HG02840 (cell line): Measurements from ENCODE around the gene SYS1.
"Not testable (repeated sequence)": the region's sequence is repeated elsewhere in the genome, so short reads cannot be mapped to it uniquely, and the experiment has no call there.

Source experiments
- ATAC-seq: cut with Tn5 transposase; IDR thresholded peaks from one replicate; pipeline ENCODE4 v1.9.1; 2021; ENCODE audit warnings: mild to moderate bottlenecking, moderate library complexity, moderate number of reproducible peaks; ENCODE audit not compliant: unreplicated experiment, low FRiP score

Gene SYS1

DNA sequence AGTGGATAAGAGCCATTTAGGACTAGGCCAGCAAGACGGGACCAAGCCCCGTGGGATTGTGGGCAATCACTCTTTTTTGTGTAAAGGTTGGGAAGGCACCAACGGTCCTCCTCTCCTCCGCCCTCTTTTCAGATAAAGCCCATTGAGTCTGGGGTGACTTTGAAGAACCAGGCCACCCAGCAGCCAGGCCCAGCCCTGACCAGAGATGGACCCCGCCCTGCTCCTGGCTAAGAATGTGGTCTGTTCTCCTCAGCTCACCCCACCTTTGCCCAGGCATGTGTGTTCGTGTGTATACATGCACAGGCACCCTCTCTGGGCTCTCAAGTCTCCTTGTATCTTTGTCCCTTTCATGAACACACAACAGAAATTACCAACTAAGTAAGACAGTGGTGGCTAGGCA, 23.9 kb upstream of the SYS1 start:
- no peak for ATAC-seq

DNA sequence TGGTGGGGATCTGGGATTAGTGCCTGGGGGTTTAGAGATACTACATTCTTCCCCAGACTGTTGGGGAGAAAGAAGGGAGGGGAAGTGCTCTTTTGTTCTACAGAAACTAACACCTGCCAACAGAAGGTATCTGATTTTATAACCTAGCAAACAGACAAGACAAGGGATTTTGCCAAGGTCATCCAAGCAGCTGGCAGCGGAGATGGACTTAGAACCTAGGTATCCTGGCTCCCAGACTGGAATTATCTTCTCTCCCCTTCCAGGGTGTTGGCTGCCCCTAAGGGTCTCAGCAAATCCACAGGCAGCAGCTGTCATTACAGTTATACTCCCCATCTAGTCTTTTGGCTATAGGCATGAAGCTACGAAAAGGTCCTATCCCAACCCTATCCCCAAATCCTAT, 23.2 kb upstream of the SYS1 start:
- ATAC-seq: no peak

DNA sequence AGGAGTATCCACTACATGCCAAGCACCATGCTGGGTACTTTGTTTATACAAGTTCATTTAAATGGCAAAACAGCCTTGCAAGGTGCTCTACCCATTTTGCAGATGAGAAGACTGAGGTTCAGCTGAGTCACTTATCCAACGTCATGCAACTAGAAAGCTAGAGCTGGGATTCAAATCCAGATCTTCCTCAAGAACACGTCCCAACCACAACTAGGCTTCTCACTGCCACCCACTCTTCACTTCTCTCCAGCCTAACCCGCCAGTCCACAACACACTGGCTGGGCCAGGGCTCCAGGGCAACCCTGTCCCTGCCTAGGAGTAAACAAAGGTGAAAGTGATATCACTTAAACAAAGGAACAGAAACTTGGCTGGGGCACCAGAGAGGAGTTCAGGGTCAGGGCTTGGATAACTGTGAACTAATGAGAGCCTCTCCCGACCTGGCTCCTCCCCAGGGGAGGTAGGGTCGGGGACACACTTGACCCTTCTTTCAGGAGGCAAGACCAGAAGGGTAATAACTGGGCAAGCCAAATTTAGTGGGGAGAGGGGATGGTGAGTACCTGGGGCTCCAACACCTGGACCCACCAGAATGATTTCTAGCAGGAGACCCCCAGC, 22.6 kb upstream of the SYS1 start:
- no peak for ATAC-seq

DNA sequence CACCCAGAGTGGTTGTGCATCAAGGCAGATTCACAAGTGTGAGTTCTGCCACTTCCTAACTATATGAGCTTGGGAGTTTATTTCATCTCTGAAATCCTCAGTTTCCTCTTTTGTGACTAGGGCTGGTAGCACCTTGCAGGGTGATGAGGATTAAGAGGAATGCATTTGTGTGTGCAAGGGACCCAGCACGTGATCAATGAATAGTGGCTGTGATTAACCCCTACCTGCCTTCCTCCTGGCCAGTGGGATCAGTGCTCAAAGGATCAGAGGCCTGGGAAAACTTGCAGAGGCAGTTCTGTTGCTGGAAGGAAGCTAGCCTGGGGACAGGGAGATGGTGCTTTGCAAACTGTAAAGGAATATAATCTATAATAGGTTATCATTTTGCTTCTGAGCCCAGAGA, 22.0 kb upstream of the SYS1 start:
- no peak for ATAC-seq

- no peak for ATAC-seq
Observed at GRCh38 chr20:45341579-45341938, 21.4 kb upstream of the SYS1 start.

DNA sequence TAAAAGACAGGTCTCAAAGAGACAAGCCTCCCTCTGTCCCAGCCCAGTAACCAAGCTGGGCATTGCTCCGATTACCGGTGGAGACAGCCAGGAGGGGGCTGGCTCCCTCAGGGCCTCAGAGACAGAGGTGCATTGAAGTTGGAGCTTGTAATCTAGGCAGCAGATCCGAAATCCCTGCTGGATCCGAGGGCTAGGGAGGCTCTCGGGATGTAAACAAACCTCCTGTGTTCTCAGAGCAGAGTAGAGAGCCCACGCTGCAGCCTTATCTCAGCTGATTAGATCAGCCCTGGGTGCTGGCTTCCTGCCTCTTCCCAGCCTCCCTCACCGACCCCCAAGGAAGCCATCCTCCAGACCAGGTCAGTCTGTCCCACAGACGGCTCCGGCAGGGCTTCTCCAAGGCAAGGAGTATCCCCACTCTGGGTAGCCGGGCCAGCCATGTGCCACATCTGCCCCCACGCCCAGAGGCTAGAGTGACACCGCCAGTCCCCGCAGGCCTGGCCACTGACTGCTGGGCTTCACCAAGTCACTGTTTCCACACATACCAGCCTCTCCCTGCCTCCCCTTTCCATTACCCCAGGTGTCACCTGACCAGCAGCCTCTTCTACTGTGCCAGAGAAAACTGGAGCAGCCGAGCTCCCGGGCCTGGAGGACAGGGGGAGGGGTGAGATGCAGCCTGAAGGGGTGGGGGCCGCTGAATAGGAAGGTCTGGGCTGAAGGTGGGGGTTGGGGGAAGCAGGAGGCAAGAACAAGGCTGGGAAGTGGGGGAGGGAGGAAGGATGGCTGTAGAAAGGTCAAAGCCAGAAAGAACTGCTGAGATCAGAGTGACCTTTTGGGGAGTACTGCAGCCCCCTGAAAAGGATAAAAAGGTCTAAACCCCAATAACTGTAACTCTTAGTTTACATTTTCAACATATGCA, 20.8 kb upstream of the SYS1 start:
- ATAC-seq: no peak

DNA sequence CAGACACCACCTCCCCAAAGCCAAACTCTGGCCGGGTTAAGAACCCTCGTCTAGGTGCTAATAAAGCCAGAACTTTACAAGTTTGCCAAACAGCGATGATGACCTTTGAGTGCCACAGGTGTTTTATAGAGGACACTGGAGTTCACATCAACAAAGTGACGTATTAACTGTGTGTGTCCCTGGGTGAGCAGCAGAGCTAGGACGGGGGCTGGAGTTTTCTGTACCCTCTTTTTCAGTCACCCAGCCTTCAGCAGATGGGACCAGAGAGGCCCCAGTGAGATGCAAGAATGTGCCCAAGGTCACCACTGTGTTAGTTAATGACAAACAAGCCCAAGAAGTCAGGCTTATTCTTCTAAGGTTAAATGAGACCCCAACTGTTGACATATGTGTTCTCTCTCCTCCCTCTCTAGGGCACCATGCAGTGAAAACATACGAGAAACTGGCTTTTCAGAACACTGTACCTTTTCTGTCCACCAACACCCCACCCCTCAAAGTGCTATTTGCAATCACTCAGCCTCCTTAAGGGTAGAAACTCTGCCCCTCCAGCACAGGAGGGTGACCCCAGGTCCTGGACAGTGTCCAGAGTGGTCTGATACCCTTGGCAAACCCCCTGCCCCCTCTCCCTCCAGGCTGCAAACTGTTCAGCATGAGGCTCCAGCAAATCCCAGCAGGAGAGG, 20.0 kb upstream of the SYS1 start:
- no peak for ATAC-seq

GRCh38 chr20:45343532-45344167, 19.3 kb upstream of the SYS1 start:
- no peak for ATAC-seq

DNA sequence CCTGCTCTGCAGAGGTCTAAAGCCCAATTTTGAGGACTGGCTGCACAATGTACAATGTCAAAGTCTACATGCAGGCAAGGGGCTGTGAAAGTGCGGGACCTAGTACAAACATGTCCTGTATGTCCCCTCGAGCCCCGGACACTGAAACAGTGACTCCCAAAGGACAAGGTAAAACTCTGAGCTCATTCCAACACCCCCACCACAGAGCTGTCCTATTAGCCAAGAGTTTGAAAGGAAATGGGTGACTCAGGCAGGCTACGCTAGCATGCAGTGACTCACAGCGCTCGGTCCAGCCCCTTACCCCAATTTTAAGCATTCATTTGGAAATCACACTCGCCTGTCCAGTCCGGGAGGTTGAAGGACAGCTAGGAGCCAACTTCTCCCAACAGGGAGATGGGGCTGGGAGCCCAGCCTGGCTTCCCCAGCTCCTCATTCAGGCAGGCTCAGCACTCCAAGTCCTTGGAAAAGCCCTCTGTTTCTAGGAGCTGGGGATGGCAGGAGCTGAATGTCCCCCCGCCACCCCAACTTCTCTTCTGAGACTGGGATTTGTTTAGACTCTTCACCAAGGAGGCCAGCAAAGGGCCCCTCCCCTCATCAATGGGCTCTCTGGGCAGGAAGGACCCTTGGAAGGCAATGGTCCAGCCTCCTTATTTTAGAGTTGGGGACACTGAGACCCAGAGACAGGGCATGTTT, 18.6 kb upstream of the SYS1 start:
- ATAC-seq: no peak

DNA sequence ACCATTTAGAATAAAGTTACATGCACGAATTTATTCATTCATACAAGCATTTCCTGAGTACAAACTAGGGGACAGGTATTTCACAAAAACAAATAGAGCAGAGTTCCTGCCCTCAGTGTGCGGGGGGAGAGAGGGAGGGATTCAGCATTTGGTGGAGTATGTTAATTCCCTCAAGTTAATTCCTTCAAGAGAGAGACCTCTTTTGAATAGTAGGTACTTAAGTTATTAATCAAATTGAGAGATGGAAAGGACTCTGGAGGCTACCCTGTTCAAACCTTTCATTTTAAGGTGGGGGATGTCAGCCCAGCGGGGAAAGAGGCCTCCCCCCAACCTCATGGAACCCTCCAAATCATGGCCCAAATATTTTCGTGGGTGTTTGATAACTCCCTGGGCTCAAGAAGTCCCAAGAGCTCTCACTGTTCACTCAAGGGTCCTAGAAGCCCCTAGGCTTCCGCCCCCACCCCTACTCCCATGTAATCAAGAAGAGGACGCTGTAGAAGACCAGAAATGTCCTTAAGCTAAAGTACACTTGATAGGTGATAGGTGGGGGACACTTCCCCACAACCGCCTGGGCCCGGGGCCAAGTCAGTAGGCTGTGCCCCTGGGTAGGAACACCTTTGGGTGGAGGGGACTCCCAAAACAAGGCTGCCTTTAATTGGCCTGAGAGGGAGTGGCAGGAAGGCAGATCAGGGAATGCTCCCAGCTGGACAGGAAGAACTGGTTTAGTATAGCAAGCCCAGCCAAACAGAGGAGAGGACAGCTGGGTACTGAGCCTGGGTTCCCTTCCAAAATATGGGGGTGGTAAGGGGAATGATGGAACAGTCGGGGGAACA, 17.6 kb upstream of the SYS1 start:
- no peak for ATAC-seq

- no peak for ATAC-seq
Observed at GRCh38 chr20:45346291-45346718, 16.7 kb upstream of the SYS1 start.

DNA sequence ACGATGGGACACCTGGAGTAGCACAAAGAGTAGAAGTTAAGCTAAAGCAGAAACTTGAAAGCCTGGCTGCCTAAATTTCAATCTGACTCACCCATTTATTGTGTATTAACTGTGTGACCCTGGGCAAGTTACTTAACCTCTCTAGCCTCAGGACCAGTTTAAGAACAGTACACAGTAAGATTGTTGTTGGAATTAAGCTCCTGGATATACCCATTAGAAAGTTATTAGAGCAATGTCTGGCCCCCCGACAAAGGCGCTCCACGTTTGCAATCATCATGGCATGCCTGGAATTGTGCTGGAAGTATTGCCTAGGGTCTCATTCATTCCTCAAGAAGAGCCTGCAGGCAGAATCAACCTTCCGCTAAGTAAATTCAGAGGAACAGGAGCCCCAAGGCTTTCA, 16.1 kb upstream of the SYS1 start:
- ATAC-seq: no peak

DNA sequence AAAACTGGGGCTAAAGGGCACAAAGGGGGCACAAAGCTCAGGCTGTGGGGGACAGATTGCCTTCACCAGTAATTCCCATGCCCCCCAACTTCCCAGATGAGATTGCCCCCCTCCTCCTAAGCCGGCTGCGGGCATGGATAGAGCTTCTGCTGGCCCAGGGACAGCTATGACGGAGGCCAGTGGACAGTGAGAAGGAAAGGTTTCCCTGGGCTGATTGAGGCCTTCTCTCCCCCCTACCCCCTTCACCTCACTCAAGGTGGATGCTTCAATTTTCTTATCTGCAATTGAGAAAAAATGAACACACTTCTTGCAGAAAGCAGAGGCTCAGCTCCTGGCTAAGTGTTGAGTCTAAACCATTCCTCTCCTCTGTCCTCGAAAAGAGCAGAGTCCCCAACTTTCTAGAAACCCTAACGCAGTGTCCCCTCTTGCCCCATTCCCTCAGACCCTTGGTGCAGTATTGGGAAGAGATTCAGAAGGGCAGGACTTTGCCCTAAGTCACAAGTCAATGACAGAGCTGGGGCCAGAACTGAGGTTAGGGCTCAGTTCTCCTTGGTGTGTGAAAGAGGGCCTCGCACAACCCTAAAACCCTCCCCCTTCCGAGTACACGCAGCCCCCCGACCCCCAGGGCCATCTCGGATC, 15.5 kb upstream of the SYS1 start:
- ATAC-seq: no peak

GRCh38 chr20:45347936-45348778, 14.8 kb upstream of the SYS1 start, which contains the start of gene SDC4:
Gene SDC4, minus strand, starts transcription at chr20:45348424. Its CDS starts 40 bp downstream, at chr20:45348384.
- no peak for ATAC-seq

- no peak for ATAC-seq
Observed at GRCh38 chr20:45350217-45350616, 12.7 kb upstream of the SYS1 start.

- ATAC-seq: not testable (repeated sequence)
Observed at GRCh38 chr20:45350795-45351194, 12.2 kb upstream of the SYS1 start.

GRCh38 chr20:45352729-45353128, 10.2 kb upstream of the SYS1 start:
- no peak for ATAC-seq

- ATAC-seq: no peak
Observed at GRCh38 chr20:45353746-45354145, 9.2 kb upstream of the SYS1 start.
